EH (cell line): ENCODE results near the gene ARPP21.
"Not testable (repeated sequence)": the region's sequence is repeated elsewhere in the genome, so short reads cannot be mapped to it uniquely, and the experiment has no call there.

Source experiments
- DNase-seq: peaks from one replicate; pipeline ENCODE4 v3.0.0-alpha.2; 2015; ENCODE audit warnings: low read depth

The ARPP21 gene

DNA sequence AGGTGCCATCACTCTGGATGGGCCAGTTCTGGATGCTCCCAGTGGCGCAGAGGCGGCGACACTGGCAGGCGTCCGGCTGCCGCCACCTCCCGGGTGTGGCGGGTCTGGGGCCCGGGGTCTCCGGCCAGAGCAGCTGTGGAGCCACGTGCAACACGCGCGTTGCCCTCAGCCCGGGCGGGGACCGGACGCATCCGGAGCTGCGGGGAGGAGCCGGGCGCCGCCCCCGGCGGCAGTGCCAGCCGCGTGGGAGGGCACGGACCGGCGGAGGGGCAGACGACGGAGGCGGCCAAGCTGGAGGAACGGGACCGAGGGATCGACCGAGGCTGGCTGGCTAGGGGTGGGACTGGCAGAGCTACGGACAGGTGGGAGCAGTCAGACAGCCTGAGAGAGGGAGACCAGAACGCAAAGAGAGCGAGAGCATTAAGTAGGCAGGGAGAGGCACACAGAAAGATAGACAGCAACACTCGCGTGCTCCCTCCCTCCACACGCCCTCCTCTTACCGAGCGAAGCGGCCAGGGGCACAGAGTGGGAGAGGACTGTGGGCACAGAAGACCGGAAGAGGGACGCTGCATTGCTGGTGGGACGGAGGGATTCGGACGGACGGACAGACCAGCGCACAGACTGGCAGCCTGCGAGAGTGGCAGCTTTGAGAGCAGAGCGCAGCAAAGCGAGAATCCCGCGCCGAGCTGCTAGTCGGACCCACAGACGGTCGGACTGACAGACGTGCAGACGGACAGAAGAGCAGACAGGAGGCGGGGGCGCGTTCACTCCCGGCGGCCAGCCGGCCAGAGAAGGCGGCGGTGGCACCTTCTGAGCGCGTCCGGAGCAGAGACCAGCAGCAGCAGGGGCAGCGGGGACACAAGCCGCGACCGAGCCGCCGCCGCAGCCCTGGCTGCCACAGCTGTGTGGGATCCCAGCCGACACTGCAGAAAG is at the start of gene ARPP21:
Gene ARPP21, plus strand, starts transcription at position 272 of the 933 bp plus-strand sequence. CDS start 42,227 bp downstream, outside the sequence.
- peak; percentile 1 for DNase-seq

DNA sequence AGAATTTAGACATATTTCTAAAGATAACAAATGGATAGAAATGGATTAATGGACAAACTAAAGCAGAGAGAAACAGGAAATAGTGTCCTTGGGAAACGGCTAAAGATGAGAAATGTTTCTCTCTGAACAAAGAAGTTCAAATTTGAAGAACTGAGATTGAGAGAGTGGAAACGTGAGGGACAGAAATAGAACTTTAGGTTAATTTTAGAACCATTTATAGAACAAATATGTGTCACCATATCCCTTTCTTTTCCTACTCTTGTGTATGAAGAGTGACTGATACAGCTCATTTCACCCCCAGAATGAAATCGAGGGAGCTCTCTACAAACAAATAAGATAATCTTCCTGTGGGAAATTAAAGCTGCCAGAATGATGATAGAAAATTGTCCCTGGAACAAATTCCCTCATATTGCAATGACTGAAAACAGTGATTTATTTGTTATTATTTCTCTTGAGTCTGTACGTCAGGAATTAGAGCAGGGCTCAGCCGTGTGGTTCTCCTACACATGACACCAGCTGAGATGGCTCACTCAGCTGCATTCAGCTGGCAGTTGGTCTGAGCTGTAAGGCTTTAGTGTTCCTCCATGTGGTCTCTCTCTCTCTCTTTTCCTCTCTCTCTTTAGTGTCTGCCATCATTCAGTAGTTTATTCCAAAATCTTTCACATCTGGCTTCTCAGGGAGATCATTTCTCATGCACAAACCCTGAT is 46.6 kb upstream of the ARPP21 start:
- no peak for DNase-seq

DNA sequence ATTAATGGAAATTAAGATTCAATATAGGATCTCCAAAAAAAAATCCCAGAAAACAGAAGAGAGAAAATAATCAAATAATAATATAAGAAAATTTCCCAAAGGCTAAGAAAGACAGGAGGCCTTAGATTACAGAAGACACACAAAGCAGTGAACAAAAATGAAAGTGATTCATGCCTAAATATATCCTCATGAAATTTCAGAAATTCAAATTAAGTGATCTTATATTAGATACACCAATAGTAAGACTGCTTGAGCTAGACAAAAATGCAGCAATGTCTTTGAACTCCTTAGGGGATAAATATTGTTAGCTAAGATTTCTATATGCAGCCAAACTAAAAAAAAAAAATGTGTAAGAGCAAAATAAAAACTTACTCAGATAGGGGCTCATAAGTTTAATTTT is 44.6 kb upstream of the ARPP21 start:
- no peak for DNase-seq

DNA sequence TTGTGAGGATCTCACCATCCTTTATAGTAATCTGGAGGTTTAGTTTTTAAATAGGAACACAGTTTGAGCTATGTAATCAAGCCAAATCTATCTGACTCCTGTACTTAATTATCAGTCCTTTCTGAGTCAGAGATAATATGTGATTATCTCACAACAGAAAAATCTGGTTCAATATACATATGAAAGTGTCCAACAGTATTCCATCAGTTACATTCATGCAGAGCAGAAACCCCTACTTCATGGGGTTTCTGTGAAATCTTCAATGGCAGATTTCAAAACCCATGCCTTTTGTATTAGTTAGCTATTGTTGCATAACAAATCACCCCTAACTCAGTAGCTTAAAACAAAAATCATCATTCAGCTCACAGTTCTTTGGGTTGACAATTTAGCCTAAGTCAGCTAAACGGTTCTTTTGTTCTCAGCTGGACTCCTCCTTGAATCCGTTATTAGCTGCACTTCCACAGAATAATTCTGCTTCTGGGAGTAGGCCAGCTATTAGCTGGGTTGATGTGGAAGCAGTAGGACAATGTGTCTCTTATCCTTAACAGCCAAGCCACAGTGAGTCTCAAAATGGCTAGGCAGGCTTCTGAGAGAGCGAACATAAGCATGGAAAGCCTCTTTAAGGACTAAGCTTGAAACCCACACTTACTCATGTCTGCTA is 42.9 kb upstream of the ARPP21 start:
- no peak for DNase-seq

DNA sequence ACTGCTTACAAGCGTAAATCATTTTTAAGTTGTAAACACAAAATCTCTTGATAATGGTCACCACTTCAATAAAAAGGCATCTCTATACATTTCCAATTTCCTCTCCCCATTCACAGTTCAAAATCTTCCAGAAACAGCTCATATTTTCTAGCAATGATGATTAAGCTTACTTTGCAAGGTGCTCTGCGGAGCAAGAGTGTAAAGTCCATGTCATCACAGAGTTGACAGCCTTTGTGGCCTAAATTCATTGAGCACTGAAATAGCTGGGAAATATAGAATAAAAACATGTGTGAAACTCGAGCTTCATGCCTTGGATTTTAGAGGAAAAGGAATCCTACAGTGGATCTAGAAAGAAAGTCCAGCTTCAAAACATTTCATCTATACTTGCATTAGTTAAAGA is 41.8 kb upstream of the ARPP21 start:
- no peak for DNase-seq

DNA sequence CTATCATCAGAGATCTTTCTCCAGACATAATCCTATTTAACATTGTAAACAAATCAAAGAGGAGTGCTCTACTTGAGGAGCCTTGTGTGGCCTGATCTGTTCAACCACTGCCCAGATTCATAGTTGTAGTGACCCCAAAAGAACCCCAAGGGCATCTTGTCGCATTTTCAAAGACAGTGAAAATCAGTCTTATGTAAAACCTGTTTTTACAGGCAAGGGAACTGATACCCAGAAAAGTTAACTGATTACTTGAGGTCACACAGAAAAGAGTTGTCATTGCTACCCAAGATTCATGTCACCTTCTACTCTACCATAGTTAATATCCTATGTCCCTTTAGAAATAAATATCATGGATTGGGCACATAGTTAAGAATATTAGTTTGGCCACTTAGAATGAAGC is 40.5 kb upstream of the ARPP21 start:
- DNase-seq = no peak

DNA sequence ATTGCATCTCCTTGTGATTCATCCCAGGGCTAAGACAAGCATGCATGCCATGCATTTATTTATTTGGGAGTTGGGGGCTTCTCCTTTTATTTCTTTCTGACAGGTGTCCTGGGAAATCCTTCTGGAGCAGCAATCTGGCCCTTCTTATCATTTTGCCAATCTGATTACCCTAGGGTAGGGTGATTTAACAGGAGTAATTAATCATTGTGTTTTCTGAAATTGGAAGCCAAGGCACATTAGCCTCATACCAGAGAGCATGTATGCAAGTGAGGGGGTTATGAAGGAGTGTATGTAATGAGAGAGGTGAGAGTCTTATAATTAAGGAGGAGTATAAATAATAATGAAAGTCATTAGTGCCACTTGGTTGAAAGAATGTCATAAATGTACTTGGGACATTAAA is 37.4 kb upstream of the ARPP21 start:
- DNase-seq = no peak

DNA sequence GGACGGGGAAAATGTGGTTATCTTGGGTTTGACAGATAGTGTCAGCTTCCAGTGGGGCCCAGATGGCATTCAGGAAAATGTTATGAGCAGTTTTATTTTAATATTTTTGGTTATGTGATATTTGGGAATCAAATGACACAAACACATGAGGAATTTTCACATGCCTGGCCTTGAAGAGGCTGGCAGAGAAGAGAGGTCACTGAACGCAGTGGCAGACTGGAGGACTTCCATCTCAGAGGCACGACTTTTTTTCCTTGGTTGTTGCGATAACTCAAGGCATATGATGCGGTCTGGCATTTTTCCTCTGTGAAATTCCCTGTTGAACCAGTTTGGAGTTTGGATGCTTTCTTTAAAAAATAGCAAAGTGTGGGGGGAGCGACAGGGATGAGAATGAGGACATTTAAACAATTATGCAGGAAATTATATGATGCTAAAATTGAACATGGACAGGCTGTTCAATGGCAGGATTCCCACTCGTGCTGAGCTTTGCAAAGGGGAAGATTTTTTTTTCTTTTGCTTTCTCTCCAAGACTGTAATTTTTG is 36.9 kb upstream of the ARPP21 start:
- DNase-seq = no peak

DNA sequence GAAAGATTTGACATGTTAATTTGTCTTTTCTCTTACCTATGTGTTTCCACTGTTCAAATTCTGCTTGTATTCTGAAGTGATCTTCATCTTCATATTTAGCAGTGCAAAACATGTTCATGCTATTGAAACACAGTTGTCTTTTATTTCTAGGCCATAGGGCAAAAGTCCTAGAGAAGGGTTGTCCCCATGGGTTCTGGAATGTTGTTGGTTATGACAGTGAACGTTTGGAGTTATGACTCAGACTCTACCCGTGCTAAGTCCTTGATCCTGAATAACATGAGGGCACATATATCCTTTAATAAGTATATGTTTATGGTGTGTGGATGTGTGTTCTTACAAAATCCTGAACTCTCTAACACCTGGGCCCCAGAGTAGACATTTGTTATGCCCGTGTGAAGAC is 23.0 kb upstream of the ARPP21 start:
- no peak for DNase-seq

DNA sequence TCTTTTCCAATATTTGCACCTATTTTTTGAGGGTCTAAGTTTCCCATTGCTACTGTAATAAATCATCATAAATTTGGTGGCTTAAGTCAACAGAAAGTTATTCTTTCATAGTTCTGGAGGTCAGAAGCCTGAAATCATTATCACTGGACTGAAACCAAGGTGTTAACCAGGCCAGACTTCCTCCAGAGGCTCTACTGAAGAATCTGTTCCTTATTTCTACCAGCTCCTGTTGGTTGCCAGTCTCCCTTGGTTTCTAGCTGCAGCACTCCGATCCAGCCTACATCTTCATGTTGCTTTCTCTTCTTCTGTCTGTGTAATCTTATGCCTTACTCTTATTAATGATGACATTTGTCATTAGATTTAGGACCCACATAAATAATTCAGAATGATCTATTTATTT is 22.0 kb upstream of the ARPP21 start:
- DNase-seq = no peak

DNA sequence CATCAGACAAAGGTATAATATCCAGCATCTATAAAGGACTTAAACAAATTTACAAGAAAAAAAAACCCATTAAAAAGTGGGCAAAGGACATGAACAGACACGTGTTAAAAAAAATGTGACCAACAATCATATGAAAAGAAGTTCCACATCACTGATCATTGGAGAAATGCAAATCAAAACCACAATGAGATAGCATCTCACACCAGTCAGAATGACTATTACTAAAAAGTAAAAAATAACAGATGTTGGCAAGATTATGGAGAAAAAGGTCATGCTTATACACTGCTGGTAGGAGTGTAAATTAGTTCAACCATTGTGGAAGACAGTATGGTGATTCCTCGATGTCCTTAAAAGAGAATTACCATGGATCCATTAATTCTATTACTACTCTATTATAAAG is 19.1 kb upstream of the ARPP21 start:
- not testable (repeated sequence) for DNase-seq

DNA sequence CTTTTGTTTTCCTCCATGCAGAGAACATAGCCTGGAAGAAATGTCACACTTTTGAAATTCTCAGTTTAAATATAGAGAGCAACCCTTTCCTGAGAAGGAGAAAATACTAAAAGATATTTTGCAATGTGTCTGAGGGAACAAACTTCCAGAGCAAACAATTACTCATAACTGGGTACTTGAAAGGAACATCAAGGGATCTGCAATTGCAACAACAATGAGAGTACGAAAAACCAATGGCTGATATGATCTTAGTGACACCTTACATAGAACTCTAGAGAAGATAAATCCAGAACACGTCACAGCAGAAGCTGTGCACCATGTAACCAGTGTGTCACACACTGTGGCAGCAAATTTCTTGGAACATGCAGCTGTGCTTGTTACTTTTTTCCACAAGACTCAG is 14.6 kb upstream of the ARPP21 start:
- DNase-seq = no peak

DNA sequence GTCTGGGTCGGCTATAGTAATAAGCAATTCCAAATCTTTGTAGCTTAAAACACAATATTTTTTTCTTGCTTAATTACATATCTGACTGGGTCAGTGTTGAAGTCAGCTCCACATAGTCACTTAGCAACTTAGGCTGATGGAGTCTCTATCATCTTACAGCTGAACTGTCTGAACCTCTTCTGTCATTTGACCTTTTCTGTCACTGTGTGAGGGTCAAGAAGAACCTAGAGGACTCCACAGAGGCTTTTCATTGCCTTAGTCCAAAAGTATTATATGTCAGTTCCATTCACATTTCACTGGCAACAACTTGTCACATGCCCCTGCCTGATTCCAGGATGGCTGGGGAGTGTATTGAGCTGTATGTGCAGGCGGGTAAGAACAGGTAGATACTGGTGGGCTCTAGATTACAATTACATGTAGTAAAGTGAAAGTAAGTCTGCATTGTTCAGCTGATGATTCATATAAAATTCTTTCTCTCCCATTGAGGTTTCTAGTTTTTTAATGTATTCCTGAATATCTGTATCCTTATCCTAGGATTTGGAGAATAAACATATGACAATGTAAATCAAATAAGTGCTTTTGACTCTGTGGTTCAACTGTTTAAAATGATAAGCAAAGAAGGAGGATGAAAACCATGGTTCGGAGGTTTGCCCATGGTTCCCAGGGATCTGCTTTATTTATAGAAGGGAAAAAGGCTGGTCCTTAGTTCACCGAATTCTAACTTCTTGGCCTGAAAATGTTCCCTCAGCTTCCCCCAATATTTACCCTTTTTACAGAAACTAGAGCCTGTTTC is 5.8 kb upstream of the ARPP21 start:
- no peak for DNase-seq

DNA sequence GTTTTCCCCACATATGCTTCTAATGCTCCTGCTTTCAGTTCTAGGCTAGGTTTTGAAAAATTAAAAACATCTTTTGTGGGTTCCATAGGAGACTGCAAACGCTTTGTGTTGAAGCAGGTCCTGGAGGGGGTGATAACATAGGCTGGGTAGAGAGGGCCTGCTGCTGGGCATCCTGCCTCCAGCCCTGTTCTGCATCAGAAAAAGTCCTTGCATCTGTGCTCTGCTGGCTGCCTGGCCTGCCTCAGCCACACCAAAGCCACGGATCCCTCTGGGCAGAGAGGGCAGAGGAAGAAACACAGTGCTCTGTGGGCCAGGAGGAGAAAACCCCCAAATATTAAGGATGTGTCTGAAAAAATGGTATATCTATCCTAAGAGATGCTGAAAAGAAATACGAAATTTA is 3.9 kb upstream of the ARPP21 start:
- DNase-seq = no peak

DNA sequence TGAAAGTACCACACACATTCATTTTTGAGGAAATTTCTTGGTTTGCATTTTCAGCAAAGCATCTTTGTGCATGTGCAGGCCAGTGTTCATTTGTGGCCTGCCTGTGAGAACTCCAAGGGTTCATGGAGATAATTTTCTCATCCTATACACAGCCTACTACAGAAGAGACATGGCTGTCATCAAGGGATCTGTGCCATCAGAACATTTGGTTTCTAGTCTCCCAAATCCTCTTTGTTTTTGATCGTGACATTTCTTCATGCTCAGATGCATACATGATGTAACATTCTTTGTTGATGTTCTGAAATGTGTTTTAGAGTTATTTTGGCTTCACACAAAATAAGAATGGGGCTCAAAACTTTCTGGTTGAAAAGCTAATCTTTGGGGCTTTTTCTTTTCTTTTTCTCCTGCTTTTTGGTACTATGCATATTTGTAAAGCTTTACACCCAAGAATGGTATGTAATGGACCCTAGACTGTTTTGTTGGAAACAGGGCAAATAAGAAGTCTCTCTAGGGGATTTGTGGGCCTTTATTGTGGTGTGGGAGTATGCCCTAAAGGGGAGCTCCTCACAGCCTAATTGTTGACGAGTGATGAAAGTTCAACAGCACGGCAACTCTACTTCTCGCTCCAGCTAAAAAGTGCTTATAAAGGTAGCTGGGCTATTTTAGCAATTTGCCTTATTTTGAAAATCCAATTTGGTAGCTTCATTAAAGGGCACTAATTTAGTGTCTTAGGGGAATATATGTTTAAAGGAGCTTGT is 3.2 kb upstream of the ARPP21 start:
- DNase-seq = no peak

DNA sequence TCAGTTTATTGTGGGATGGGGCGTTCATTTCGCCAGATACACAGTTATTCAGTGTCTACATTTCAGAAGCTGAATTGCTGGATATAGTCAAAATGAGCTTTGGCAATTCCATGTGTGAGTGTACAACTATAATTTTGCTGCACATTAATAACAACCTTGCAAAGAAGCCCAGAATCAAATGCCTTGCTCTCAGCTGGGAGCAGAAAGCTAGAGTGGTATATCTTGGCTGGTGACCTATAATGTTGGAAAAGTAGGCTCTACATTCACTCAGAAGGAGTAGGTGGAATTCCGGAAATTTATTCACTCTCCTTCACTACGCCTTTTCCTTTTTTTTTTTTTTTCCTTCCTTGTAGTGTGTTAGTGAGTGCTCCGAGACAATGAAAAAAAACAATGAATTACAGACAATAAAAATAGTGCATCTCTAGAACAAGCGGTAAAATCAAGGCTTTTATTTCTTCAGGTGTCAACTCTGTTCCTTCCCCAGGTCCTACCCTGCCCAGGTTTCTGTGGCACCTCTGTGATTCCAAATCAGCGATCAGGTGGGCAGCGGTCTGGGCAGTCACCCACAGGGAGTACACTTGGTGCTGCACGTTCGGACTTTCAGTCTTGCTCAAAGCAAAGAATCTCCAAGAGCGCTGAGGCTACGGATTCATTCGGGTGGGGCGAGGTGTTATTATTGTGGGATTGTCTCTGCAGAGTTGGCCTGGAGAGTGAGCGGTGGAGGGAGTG is 910 bp upstream of the ARPP21 start:
- no peak for DNase-seq

DNA sequence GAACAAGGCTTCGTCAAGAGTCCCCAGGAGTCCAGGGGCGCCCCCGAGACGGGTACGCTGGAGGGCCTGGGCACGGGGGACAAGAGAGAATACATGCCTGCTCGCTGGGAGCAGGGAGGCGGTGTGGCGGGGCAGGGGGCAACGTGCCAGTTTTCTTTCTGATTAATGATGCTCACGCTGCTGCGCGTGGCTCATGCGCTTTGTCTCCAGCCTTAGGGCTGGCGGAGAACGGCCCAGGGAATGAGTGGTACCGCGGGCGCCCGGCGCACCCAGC is 408 bp upstream of the ARPP21 start:
- DNase-seq = no peak

DNA sequence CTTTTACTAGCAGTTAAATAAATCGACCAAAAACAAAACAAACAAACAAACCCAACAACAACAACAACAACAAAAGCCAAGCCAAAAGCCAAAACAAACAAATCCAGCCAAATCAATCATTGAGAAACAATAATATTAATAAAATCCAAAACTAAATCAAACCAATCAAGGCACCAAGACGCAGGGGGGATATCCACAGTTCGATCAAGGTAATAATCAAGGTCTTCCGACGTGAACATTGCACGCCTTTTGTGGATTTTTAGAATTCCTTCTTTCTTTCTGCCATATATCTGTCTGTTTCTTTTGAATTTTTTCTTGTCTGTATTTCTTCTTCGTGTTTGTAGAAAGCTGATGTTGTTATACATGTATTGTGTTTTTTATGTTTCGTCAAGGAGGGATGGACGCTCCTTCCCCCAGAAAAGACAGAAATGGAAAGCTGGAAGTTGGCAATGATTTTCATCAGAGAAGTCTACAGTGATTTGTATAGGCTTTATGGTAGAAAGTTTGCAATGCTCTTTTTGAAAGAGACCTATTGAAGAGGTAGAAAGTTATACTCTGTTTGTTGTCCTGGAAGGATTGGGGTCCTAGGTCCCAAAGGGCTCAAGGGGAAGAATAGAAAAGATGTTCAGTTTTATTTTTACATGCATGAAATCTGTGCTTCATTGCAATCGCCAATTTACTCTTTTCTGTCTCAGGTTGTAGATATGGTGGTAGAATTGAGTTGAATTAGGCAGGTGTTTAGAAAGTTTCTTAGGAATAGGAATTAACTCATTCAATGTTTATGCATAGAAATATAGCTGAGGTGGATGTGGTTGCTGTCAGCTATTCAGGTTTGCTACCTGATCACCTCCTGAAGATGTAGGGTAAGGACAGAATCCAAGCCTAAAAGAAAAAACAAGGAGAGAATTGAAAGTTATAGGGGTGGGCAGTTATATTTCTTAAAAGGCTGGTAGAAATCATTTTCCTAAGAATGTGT is 1.2 kb downstream of the ARPP21 start:
- DNase-seq = no peak

DNA sequence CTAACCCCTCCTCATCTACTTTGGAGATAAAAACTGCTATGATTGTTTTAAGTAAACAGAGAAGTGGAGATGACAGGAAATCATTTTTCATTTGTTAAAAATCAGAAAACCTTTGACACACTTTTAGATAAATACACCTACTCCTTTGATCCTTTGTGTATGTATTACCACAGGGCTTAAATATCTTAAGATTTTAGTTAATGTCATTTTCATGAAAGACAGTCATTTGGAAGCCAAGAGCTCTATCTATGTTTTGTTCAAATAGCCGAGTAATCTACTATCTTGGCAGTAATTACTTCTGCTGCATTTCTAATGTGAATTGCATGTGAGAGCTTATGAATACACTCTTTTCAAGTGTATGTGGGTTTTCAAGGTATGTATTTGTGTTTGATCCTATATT is 2.0 kb downstream of the ARPP21 start:
- no peak for DNase-seq
